Uterus (tissue), 2 donors: ENCODE data around the gene SH3GL2.

Experiments
- POLR2A ChIP-seq, 2 donors: fragments of 450-650 bp; IDR thresholded peaks; one replicate each; pipeline ENCODE4 v1.6.1; 2016; ENCODE audit warnings: antibody characterized with exemption in 2 of 2, mild to moderate bottlenecking in 1 of 2, moderate library complexity in 1 of 2
- TF ChIP-seq, protein P1 (sequence below), 4 experiments: fragments of 200-600 bp in 2 of 4; fragments of 450-650 bp in 2 of 4; sonication (generic) in 2 of 4; IDR thresholded peaks; one replicate each; pipeline ENCODE4 v1.5.1; 2016 to 2019; ENCODE audit warnings: antibody characterized with exemption in 4 of 4, mild to moderate bottlenecking in 2 of 4, moderate library complexity in 1 of 4

DNA sequence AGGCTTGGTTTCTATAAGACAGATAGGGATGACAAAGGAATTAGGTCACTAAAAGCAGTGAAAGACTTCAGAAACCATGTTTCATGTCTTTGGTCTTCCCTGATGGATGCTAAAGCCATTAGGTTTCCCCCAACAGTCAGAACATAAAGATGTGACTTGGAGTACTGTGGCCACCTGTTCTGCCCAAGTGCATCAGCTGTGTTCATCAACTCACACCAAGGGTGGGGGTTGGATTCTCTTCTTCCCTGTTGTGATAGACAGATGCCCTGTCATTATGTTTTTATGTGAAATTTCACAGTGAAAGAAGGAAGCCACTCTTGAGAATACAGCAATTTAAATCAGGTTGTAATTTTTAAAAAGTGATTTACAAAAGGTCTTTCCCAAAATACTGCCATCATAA, 196.8 kb downstream of the SH3GL2 start:
- TF ChIP-seq POLR2A (IDR thresholded peaks at IDR 0.05): no peak
- TF ChIP-seq, protein P1, sequence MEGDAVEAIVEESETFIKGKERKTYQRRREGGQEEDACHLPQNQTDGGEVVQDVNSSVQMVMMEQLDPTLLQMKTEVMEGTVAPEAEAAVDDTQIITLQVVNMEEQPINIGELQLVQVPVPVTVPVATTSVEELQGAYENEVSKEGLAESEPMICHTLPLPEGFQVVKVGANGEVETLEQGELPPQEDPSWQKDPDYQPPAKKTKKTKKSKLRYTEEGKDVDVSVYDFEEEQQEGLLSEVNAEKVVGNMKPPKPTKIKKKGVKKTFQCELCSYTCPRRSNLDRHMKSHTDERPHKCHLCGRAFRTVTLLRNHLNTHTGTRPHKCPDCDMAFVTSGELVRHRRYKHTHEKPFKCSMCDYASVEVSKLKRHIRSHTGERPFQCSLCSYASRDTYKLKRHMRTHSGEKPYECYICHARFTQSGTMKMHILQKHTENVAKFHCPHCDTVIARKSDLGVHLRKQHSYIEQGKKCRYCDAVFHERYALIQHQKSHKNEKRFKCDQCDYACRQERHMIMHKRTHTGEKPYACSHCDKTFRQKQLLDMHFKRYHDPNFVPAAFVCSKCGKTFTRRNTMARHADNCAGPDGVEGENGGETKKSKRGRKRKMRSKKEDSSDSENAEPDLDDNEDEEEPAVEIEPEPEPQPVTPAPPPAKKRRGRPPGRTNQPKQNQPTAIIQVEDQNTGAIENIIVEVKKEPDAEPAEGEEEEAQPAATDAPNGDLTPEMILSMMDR (IDR thresholded peaks at IDR 0.05): no peak
